Brain microvascular endothelial cell (primary cell): Measurements from ENCODE around the gene ADGRD1.

Experiments used
- DNase-seq: peaks from one replicate; pipeline ENCODE4 v3.0.0-alpha.2; 2020
- H3K27ac ChIP-seq: fragments of 250-450 bp; sonication (Bioruptor Pico); 2 replicates; pipeline ENCODE4 v1.5.1; 2020; ENCODE audit warnings: mild to moderate bottlenecking, moderate library complexity
- H3K27me3 ChIP-seq: fragments of 250-450 bp; sonication (Bioruptor Pico); replicated peaks from 2 replicates; pipeline ENCODE4 v1.5.1; 2020; ENCODE audit warnings: mild to moderate bottlenecking
- H3K36me3 ChIP-seq: fragments of 250-450 bp; sonication (Bioruptor Pico); replicated peaks from 2 replicates; pipeline ENCODE4 v1.5.1; 2020; ENCODE audit warnings: mild to moderate bottlenecking
- H3K4me3 ChIP-seq: 2 replicates; pipeline ENCODE4 v1.5.1; 2011; ENCODE audit warnings: low read depth, mild to moderate bottlenecking, control low read depth, low read length, moderate library complexity
- CTCF ChIP-seq: IDR thresholded peaks from 2 replicates; pipeline ENCODE4 v1.5.1; 2011; ENCODE audit warnings: low read depth, mild to moderate bottlenecking, moderate library complexity, low read length, control low read depth, inconsistent platforms; ENCODE audit errors: missing control alignments
- in situ Hi-C: cut with HindIII; loops from 2 replicates; pipeline ENCODE4 v1.10.0; 2017; ENCODE audit warnings: low sequenced_read_pairs, low pct_ligation_motif_present

Gene ADGRD1

GRCh38 chr12:131047789-131048610, 94.3 kb downstream of the ADGRD1 start:
- TF ChIP-seq CTCF, result no peak
- H3K4me3 ChIP-seq, result no peak overlapping the region
- no peaks in the 10 kb centered on the region for H3K36me3 ChIP-seq
- H3K27ac ChIP-seq, result no peak overlapping the region
- no peak for DNase-seq
- in situ Hi-C loops, result no loop called here
- H3K27me3 ChIP-seq, result no peaks in the 10 kb centered on the region

GRCh38 chr12:131048611-131048990, 94.9 kb downstream of the ADGRD1 start:
- Histone ChIP-seq H3K27ac (no peak overlapping the region), H3K36me3 (no peaks in the 10 kb centered on the region), H3K27me3 (no peaks in the 10 kb centered on the region), H3K4me3 (no peak overlapping the region)
- in situ Hi-C loops, result no loop called here
- TF ChIP-seq CTCF, result no peak
- no peak for DNase-seq

- no peak for DNase-seq
- no peak for TF ChIP-seq CTCF
- in situ Hi-C loops, result no loop called here
- no peak overlapping the region for H3K4me3 ChIP-seq
- H3K27ac ChIP-seq, result no peak overlapping the region
- H3K27me3 ChIP-seq, result no peaks in the 10 kb centered on the region
- no peaks in the 10 kb centered on the region for H3K36me3 ChIP-seq
Measured at GRCh38 chr12:131049002-131049401, 95.3 kb downstream of the ADGRD1 start.

- no peak for DNase-seq
- no peak for TF ChIP-seq CTCF
- in situ Hi-C loops, result no loop called here
- no peaks in the 10 kb centered on the region for H3K27me3 ChIP-seq
- H3K27ac ChIP-seq, result no peak overlapping the region
- H3K36me3 ChIP-seq, result no peaks in the 10 kb centered on the region
- no peak overlapping the region for H3K4me3 ChIP-seq
Measured at GRCh38 chr12:131049549-131050339, 96.0 kb downstream of the ADGRD1 start.

- H3K4me3 ChIP-seq, result no peak overlapping the region
- no peak overlapping the region for H3K27ac ChIP-seq
- DNase-seq, result no peak
- in situ Hi-C loops, result no loop called here
- H3K27me3 ChIP-seq, result no peaks in the 10 kb centered on the region
- no peak for TF ChIP-seq CTCF
- no peaks in the 10 kb centered on the region for H3K36me3 ChIP-seq
Measured at GRCh38 chr12:131050463-131051154, 96.9 kb downstream of the ADGRD1 start.
